HL-60/S4 (cell line): Measurements from ENCODE around the gene NBPF3.
"Not testable (repeated sequence)": the region's sequence is repeated elsewhere in the genome, so short reads cannot be mapped to it uniquely, and the experiment has no call there.

ENCODE experiments used
- in situ Hi-C: fragments of 300-500 bp; cut with MboI; formaldehyde crosslinking; loops from 2 replicates; pipeline ENCODE4 v1.14.3; 2022; ENCODE audit warnings: low sequenced_read_pairs

Gene NBPF3, protein sequence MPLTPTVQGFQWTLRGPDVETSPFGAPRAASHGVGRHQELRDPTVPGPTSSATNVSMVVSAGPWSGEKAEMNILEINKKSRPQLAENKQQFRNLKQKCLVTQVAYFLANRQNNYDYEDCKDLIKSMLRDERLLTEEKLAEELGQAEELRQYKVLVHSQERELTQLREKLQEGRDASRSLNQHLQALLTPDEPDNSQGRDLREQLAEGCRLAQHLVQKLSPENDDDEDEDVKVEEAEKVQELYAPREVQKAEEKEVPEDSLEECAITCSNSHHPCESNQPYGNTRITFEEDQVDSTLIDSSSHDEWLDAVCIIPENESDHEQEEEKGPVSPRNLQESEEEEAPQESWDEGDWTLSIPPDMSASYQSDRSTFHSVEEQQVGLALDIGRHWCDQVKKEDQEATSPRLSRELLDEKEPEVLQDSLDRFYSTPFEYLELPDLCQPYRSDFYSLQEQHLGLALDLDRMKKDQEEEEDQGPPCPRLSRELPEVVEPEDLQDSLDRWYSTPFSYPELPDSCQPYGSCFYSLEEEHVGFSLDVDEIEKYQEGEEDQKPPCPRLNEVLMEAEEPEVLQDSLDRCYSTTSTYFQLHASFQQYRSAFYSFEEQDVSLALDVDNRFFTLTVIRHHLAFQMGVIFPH

DNA sequence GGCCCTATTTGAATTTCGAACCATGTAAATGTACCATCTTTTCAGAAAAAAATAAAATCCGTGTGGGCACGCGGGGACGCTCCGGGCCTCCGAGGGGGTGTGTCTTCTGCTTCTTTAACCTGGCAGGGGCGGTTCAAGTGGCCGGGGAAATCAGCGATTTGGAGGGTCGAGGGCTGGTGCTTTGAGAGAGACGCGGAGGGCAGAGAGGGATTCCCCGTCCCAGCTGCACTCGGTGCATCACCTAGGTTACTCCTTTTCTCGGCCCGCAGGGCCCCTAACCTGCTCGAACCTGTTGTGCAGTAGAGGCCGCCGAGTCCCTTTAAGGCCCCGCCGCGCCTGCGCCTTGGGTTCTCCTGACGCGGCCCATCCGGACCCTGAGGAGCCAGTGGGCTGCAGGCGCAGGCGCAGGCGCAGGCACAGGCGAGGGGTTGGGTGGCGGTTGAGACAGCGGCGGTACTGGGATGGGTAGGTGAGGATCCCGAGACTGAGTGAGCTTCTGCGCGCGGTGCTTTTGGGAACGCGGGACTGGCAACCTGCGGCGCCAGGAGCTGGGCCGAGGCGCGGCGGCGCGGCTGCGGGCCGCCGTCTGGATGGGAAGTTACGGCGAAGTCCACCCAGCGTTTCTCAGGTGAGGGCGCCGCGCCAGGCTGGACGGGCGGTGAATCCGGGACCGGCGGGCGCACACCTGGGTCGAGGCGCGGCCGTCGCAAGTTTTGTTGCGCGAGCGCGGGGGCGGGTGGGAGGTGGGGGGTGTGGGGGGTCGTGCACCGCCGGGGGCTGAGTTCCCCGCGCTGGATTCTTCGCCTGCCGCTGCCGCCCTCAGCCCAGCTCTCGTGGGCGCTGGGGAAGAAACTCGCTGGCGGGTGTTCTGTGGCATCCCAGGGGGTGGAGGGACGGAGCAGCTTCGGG is at the start of gene NBPF3:
Gene NBPF3 (plus strand): TSS at position 417 of the 909 bp plus-strand sequence. CDS start 4,950 bp downstream, outside the sequence.
- in situ Hi-C loops = no loop called here

DNA sequence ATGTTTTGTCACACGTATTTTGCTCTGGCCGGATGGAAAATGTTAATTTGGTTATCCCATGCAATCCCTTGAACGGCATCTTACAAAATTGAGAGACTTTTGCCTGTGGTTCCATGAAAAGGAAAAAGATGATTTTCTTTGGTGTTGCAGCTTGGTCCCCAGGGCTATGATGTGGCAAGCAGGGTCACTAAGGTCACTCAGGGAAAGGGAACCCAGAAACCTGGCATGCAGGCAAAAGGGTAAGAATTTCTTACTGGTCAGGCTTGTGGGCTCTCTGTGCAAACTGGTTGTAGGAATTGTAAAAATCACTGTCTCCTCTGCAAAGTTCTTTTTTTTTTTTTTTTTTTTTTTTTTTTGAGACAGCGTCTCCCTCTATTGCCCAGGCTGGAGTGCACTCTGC is 48.4 kb upstream of the NBPF3 start:
- in situ Hi-C loops = no loop called here

DNA sequence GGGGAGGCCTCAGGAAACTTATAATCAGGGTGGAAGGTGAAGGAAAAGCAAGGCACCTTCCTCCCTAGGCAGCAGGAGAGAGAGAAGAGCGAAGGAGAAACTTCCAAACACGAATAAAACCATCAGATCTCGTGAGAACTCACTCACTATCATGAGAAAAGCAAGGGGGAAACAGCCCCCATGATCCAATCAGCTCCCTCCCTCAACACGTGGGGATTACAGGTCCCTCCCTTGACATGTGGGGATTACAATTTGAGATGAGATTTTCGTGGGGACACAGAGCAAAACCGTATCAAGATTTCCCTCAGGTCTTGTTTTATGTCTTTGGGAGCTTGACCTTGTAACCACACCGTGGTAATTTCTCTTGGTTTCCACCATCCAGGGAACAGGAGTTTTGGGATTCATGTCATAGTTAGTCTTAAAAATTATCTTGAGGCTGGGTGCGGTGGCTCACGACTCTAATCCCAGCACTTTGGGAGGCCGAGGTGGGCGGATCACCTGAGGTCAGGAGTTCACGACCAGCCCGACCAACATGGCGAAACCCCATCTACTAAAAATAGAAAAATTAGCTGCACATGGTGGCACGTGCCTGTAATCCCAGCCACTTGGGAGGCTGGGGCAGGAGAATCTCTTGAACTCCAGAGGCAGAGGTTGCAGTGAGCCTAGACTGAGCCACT is 47.2 kb upstream of the NBPF3 start:
- in situ Hi-C loops = no loop called here

DNA sequence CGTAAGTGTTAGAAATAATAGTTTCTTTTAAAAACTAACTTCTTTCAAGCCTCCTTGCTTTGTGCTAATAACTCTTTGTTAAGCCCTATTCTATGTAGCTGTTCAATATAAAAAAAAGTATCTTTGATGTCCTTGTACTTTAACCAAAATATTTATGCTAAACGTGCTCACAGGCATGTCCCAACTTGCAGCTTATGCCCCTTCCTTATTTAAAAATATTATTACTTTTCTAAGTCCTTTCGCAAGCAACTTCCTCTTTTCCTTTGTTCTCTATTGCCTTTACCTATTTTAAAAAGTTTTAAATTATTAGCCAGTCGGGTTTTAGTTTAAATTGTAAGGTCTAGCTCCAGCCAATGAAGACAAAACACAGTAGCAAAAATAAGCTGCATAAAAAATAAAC is 43.4 kb upstream of the NBPF3 start:
- in situ Hi-C loops = no loop called here

DNA sequence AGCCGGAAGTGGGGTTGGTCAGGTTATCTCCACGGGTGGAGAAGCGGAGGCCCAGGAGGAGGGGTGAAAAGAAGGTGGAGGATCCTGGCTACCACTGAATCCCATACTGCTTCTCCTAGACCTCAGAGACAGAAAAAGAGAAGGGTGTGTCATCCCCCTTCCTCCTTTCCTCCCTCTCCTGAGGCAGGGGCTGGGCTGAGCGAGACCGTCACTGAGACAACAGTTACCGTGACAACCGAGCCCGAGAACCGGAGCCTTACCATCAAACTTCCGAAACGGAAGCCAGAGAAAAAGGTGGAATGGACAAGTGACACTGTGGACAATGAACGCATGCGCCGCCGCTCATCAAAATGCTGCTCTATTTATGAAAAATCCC is 42.1 kb upstream of the NBPF3 start:
- in situ Hi-C loops = no loop called here

DNA sequence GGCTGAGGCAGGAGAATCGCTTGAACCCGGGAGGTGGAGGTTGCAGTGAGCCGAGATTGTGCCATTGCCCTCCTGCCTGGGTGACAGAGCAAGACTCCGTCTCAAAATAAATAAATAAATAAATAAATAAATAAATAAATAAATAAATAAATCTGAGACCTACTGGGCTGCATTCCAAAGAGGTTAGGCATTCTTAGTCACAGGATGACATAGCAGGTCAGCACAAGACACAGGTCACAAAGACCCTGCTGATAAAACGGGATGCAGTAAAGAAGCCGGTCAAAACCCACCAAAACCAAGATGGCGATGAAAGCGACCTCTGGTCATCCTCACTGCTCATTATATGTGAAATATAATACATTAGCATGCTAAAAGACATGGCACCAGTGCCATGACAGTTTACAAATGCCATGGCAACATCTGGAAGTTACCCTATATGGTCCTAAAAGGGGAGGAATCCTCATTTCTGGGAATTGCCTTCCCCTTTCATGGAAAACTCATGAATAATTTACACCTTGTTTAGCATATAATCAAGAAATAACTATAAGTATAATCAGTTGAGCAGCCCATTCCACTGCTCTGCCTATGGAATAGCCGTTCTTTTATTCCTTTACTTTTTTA is 38.1 kb upstream of the NBPF3 start:
- in situ Hi-C loops = not testable (repeated sequence)

DNA sequence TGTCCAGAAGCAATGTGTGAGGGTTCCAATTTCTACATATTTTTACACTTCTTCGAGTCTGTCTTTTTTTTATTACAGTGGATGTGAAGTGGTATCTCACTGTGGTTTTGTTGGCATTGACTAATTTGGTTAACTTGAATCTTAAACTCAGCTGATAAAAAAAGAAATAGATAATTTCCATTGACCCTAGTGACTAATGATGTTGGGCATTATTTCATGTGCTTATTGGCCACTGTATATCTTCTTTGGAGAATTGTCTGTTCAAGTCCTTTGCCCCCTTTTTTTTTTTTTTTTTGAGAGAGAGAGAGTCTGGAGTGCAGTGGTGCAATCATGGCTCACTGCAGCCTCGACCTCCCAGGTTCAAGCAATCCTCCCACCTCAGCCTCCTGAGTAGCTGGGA is 33.3 kb upstream of the NBPF3 start:
- in situ Hi-C loops = no loop called here

DNA sequence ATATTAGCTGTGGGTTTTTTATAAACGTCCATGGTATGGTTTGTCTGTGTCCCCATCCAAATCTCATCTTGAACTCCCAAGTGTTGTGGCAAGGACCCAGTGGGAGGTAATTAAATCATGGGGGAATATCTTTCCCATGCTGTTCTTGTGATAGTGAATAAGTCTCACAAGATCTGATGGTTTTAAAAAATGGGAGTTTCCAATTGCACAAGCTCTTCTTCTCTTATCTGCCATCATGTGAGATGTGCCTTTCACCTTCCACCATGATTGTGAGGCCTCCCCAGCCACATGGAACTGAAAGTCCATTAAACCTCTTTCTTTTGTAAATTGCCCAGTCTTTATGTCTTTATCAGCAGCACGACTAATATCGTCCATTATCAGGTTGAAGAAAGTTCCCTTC is 30.0 kb upstream of the NBPF3 start:
- in situ Hi-C loops = not testable (repeated sequence)

DNA sequence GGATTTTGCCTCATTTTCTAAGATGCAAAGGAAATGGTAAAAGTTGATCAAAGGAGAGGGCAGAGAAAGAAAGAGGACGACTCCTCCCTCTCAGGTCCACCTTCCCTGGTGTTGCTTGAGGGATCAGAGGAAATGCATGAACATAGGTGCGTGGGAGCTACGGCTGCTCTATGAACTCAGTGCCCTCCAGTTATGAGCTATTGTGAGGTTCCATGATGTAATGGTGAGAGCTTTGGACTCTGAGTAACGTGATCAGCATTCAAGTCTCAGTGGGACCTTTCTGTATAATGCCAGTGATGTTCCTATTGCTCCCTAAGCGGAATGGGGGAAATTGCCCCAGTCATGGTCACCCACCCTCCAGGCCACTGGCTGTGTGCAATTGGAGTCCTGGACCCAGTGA is 25.9 kb upstream of the NBPF3 start:
- in situ Hi-C loops = no loop called here

DNA sequence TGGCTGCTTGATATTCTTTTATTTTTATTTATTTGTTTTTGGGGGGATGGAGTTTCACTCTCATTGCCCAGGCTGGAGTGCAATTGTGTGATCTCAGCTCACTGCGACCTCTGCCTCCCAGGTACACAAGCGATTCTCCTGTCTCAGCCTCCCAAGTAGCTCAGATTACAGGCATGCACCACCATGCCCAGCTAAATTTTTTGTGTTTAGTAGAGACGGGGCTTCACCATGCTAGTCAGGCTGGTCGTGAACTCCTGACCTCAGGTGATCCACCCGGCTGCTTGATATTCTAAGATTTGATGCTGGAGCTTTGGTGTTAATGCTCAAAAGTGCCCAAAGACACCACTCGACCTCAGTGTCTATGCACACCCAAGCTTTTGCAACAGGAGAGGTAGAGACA is 19.6 kb upstream of the NBPF3 start:
- in situ Hi-C loops = not testable (repeated sequence)

DNA sequence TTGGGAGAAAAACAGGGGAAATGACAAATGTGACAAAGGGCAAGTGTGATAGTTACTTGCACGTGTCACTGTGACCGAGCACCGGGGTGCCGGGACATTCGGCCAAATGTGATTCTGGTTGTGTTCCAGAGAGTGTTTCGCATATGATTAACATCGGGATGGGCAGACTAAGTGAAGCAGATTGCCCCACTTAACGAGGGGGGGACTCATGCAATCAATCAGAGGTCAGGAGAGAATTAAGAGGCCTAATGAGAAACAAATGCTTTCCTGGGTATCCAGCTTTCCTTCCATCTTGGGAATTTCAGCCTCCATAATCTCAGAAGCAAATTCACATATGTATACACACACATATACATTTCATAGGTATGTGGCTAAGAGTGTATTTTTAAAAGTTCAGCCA is 18.6 kb upstream of the NBPF3 start:
- in situ Hi-C loops = not testable (repeated sequence)

DNA sequence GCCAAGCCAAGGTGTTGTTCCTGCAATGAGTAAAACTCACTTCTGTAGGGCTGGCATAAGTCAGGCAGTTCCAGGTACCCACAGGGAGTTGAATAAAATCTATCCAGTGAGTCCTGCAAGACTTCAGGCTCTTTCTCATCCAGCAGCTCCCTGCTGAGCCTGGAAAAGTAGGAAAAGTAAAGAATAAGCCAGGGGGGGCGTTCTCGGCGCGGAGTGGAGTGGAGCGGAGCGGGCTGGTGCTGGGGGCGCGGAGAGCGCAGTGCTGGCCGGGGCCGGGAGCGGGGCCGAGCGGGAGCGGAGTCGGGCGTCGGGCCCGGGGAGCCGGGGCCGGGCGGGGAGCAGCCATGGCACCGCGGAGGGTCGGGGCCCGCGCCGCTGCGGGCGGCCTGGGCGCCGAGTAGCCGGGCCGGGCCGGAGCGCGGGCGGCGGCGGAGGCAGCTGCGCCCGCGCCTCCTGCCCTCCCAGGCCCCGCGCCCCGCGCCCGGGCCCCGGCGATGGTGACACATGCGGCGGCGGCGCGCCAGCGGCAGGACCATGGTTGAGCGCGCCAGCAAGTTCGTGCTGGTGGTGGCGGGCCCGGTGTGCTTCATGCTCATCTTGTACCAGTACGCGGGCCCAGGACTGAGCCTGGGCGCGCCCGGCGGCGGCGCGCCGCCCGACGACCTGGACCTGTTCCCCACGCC is 12.0 kb upstream of the NBPF3 start:
- in situ Hi-C loops = not testable (repeated sequence)

DNA sequence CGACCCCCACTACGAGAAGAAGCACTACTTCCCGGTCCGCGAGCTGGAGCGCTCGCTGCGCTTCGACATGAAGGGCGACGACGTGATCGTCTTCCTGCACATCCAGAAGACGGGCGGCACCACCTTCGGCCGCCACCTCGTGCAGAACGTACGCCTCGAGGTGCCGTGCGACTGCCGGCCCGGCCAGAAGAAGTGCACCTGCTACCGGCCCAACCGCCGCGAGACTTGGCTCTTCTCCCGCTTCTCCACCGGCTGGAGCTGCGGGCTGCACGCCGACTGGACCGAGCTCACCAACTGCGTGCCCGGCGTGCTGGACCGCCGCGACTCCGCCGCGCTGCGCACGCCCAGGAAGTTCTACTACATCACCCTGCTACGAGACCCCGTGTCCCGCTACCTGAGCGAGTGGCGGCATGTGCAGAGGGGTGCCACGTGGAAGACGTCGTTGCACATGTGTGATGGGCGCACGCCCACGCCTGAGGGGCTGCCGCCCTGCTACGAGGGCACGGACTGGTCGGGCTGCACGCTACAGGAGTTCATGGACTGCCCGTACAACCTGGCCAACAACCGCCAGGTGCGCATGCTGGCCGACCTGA is 11.4 kb upstream of the NBPF3 start:
- in situ Hi-C loops = not testable (repeated sequence)

DNA sequence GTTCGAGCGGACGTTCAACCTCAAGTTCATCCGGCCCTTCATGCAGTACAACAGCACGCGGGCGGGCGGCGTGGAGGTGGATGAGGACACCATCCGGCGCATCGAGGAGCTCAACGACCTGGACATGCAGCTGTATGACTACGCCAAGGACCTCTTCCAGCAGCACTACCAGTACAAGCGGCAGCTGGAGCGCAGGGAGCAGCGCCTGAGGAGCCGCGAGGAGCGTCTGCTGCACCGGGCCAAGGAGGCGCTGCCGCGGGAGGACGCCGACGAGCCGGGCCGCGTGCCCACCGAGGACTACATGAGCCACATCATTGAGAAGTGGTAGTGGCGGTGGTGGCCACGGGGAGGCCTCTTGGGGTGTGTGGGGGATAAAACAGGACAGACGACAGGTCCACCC is 10.7 kb upstream of the NBPF3 start:
- in situ Hi-C loops = not testable (repeated sequence)

DNA sequence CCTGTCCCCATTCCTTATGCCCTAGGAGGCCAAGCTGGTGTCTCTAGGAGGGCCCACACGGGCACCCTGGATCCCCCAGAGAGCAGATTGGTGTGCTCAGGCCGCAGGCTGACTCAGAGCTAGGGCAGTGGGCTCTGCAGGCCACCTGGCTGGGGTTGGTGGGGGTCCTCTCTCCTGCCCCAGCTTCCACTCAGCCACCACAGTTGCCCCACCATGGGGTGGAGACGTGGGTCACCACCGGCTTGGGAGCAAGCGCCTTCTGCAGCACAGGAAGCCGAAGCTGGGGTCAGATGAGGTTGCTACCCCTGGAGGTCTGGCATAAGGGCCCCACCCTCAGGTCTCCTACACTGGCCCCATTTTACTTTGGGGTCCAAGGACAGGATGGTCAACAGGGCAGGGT is 9.1 kb upstream of the NBPF3 start:
- in situ Hi-C loops = not testable (repeated sequence)

DNA sequence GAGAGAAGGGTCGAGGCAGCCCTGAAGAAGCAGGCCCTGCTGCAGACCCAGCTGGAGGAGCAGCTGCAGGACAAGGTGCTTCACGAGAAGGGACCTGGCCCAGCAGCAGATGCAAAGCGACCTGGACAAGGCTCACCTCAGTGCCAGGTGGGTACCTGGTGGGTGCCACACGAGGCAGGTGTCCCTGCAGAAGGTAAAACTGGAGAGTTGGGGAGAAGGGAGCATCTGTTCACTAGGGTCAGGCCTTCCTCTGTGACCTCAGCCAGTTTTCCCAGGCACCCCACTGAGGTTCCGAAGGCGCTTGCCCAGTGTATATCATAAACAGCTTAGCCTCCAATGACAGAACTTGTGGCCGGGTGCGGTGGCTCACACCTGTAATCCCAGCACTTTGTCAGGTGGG is 5.5 kb upstream of the NBPF3 start:
- in situ Hi-C loops = no loop called here

DNA sequence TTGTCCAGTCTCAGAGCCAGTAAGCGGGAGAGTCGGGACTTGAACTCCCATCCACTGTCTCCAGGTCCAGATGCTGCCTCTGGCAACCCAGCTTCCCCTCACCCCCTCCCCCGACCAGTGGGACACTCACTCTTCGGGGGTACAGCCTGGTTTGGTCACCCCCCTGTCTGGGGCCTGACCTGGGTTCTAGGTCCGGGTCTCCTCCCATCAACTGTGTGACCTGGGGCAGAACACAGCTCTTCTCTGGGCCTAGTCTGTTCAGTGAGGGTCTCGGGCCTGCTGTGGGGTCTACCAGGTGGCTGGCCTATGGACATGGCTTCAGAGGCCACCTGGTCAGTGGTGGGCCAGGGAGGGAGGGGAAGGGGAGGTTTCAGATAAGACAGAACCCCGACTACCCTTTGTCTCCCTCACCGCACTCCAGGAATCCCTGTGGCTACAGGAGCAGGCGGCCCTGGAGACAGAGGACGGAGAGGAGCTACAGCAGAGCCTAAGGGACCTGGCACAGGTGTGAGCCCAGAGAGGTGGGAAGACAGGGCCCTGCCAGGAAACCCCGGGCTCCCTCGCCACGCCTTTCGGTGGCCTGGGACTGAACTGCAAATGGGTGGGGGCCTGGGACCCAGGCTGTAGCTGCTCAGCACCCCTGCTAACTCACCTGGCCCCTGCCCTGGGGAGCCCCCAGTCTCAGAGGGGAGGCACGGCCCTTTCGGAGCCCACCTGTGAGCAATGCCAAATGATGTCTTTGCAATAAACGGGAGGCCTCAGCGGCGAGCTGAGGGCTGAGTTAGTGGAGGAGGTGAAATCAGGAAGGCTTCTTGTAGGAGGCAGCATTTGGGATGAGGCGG is 4.1 kb upstream of the NBPF3 start:
- in situ Hi-C loops = no loop called here

DNA sequence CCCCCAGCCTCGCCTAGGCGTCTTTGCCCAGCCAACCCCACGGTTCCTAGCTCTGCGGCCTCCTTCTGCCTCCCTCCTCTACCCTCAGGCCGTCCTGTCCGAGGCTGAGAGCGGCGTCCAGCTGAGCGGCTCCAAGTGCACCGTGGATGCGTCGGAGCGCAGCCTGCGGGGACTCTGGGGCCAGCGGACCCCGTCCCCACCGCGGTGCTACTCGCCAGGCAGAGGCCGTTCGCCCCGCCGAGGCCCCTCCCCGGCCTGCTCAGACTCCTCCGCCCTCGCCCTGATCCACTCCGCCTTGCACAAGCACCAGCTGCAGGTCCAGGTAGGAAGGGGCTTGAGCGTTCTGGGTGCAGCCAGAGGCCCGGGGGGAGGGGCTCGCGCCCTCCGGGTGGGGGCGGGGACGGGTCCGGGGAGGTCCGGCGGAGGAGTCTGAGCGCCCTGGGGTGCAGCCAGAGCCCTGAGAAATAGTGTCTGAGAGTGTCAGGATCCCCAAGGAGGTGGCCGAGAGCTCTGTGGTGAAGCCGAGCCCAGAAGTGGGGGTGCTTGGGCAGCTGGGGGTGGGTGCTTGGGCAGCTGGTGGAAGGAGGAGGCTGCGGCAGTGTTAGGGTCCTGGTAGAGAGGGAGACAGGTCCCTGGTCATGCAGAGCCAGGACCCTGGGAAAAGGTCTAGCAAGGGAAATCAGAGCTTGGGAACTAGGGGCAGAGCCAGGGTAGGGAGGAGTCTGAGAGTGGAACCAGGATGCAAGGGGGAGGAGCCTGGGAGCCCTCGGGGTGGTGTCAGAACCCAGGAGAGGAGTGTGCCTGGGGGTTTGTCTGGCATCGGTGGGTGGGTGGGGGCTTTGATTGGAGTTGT is 3.2 kb upstream of the NBPF3 start:
- in situ Hi-C loops = no loop called here
